HG02943 (cell line): Measurements from ENCODE around the gene FNDC11.

Source experiments
- ATAC-seq: cut with Tn5 transposase; IDR thresholded peaks from one replicate; pipeline ENCODE4 v1.9.1; 2021; ENCODE audit warnings: mild to moderate bottlenecking, low read depth, moderate library complexity; ENCODE audit not compliant: unreplicated experiment

FNDC11 gene

DNA sequence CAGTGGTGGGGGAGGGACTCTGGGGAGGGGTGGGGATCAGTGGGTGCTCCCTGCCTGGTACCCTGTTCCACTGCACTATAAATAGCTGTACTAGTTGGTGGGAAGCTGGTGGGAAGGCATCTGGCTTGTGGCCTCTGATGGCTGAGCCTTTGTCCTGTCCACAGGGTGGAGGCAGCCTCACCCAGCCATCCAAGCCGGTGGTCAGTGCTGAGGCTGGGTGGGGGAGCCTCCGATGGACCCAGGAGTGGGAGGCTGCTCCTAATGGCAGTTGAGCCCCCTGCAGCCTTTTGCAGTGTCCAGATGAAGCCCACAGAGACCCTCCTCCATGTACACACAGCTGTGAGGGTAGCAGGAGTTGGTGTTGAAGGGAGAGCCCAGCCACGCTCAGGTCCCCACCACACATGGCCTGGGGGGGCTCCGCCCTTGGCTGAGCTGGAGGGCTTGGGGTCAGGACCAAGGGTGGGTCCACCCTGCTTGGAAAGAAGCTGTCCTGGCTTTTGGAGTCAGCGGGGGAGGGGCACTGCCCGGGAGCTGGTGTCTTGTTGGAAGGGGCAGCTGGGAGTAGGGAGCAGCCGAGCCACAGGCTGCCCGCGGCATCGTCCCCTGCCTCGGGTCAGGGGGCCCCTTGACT, 30.9 kb upstream of the FNDC11 start:
- no peak for ATAC-seq

DNA sequence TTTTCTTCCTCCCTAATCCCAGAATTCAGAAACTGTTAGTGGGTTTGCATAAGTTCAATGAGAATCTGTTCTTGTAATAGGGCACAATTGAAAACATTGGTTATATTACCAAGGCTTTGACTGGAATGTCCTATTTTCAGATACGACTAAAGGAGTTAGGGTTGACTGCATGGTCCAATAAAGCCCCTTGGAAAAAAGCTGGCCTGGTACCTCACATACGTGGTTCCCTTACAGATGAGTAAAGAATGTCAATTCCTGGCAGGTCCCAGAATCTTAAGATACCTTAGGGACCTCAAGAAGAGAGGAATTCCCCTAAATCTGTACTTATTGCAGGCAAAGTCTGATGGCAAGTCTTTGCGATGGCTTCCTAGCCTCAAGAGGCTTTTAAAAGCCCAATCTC, 28.8 kb upstream of the FNDC11 start:
- no peak for ATAC-seq

DNA sequence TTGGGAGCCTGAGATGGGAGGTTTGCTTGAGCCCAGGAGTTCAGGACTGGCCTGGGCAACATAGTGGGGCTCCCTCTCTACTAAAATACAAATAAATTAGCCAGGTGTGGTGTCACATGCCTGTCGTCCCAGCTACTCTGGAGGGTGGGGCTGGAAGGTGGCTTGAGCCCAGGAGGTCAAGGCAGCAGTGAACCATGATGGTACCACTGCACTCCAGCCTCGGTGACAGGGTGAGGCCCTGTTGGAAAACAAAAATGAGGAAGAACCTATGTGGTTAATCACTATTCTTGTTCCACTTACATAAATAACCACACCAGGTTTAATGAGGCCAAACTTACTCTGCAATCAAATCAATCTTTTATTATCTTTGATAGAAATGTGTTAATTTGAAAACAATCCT, 28.0 kb upstream of the FNDC11 start:
- ATAC-seq: no peak

DNA sequence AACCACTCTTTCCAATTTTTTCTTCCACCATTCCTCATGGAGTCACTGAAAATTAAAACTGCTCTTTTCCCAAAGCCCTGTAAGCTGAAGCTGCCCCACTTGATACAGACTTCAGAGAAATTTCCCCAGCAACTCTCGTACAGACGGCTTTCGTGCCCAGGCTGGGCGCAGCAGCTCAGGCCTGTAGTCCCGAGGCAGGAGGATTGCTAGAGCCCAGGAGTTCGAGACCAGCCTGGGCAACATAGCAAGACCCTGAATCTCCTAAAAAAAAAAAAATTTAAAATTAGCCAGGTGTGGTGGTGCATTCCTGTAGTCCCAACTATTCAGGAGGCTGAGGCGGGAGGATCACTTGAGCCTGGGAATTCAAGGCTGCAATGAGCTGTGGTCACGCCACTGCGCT, 26.8 kb upstream of the FNDC11 start:
- no peak for ATAC-seq

DNA sequence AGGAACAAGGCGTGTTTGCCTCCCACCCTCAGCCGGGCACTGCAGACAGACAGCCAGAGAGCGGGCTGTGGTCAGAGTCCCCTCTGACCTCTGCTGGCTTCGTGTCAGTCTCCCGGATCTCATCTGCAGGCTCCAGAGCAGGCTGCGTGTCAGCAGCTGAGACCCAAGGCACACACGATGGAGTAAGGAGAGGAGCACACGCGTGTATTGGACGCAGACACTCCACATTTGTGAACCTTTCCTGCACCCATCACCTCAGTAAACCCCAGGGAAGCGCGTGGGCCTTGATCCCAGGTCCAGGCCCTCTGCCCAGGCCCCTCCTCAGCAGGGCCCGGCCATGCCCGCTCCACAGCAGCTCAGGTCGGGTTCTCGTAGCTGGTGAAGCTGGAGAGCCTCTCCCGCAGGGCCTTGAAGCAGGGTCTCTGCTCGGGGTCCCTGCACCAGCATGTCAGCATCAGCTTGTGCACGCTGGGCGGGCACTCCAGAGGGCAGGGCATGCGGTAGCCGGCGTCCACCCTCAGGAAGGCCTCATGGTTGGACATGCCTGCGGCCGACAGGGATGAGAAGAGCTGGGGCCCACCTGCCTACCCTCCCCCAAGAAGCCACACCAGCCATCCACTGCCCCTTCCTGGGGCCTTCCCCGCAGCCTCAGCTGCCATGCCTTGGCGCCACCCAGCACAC, 24.6 kb upstream of the FNDC11 start:
- no peak for ATAC-seq

DNA sequence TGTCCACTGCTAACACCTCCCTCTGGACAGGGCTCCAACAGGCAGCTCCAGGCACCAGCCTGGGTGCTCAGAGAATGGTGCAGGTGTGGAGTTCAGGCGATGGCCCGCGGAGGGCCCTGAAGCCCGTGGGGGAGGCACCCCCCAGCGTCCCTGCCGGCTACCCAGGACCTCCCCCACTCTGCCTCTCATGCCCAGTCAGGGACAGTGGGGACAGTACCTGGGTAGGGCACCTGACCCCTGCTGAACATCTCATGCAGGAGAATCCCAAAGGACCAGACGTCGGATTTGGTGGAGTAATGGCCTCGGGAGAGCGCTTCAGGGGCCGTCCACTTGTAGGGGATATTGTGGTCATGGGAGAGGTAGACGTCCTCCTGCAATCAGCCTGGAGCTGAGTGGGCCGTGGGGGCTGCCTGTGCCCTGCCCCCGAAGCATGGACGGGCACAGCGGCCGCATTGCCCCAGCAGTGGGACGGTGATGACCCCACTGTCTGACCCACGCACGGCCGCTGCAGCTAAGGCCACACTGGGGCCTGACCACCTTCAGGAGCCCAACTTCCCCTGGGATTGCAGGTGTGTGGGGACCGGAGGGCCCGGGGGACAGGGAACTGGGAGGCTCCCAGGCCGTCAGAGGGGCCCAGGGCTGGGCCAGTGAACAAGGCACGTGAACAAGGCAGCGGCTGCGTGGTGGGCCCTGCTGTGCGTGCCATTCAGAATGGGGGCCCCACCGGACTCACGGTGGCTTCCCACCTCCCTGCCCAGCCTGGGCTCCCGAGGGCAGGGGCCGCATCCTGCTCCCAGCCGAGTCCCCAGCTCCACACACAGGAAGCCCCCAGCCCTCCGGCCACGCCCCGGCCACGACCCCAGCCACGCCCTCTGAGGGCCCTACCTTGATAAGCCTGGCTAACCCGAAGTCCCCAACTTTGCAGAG, 23.8 kb upstream of the FNDC11 start:
- no peak for ATAC-seq

DNA sequence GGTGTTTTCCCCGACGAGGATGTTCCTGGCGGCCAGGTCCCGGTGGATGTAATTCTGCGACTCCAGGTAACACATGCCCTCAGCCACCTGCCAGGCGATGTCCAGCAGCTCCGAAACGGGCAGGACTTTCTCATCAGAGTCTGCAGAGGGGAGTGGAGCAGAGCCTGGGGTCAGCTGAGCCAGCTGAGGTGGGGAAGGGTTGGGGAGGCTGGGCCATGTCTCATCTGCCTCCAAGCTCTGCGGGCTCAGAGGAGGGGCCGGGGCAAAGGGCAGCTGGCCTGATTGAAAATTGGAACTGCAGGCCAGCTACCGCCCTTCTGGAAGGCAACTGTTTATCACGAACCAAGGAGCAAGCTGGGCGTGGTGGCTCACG, 23.2 kb upstream of the FNDC11 start:
- ATAC-seq: no peak

DNA sequence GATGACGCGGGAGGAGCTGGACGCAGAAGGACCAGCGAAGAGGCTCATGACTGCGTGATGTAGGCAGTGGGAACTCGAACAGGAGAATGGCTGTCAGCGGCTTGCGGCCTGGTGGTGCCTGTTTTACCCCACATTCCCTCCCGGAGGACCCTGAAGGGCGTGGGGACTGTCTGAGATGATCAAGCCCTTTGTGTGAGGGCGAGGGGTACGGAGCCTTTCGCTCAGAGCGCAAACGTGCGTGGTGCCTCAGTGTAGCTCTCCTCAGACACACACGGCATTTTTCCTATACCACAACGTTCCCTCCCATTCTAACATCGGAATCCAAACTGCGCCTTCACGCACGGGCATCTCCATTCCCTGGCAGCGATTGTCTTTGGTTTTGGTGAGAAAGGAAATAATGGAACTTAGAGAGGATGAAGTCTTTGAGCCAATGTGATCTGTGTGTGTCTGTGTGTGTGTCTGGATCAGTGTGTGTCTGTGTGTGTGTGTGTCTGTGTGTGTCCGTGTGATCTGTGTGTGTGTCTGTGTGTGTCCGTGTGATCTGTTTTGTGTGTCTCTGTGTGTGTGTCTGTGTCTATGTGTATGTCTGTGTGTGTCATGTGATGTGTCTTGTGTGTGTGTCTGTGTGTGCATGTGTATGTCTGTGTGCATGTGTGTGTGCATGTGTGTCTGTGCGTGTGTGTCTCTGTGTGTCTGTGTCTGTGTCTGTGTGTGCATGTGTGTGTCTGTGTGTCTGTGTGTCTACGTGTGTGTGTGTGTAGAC, 22.1 kb upstream of the FNDC11 start:
- no peak for ATAC-seq

DNA sequence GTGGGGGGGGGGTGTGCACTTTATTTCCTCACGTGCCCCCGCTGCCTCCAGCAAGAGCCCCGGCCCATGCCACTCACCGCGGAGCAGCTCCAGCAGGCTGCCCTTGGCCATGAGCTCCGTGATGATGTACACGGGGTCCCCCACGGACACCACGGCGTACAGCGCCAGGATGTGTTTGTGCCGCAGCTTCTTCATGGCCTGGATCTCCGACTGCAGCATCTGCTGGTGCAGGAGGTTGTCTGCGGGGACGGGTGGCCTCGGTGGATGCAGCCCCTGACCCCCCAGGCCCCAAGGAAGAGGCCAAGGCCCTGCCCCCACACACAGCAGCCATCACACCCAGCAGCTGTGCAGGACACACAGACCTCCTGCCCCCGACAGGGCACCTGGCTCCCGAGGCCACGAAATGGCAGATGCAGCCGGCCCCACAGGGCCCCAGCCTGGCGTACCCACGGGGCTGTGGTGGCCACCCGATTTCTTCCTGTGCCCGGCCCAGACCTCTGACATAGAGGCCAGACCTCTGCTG, 21.4 kb upstream of the FNDC11 start:
- ATAC-seq: no peak

DNA sequence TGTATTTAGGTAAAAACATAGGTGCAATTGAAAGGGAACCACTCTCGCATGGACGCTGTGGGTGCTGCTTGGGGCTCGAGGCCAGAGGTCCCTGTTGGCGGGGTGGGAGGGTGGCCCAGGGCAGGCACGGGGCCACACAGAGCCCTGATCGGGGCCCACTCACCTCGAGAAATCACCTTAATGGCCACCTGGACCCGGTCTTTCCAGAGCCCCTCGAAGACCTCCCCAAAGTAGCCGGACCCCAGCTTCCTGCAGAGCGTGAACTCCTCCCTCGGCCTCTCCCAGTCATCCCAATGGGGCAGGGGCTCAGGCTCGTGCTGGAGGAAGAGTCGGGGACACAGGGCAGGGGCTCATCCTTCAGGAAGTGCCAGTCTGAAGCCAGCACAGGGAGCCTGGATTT, 20.6 kb upstream of the FNDC11 start:
- ATAC-seq: no peak

DNA sequence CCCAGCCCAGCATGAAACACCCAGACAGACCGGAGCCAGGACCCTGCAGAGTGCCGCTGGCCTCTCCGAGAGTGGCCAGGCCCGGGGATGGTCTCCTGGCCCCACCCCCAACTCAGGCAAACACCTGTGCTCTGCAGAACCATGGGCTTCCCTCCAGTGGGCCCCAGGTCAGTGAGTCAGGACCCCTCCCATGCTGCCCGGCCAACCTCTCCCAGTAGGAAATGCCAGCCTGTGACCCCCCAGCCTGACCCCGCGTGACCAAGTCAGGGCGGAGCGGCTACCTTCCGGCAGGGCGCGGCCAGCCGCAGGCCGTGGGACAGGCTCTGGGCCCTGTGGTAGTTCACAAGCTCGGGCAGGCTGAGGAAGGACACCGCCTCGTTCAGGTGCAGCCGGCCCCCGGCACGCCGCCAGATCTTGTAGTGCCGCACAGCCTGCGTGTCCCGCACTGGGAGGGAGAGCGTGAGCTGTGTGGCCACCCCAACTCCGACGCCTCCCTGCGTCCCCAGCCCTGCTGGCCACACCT, 20.0 kb upstream of the FNDC11 start:
- ATAC-seq: no peak

DNA sequence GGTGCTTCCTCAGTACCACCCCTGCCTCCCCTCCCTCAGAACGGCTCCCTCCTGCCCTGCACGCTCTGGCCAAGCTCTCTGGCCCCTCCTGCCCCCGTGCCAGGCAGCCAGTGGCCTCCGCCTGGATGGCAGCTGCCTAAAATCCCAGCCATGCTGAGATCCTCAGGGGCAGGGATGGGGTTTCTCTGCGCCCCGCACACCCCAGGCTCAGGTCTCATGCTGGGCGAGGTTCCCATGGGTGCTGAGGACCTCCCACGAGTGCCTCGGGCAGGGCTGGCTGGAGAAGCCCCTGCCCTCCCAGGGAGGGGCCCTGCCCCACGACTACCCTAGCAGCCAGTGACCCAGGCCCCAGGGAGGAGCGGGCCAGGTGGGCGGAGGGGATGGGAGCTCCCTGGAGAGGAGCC, 19.5 kb upstream of the FNDC11 start:
- ATAC-seq: no peak

DNA sequence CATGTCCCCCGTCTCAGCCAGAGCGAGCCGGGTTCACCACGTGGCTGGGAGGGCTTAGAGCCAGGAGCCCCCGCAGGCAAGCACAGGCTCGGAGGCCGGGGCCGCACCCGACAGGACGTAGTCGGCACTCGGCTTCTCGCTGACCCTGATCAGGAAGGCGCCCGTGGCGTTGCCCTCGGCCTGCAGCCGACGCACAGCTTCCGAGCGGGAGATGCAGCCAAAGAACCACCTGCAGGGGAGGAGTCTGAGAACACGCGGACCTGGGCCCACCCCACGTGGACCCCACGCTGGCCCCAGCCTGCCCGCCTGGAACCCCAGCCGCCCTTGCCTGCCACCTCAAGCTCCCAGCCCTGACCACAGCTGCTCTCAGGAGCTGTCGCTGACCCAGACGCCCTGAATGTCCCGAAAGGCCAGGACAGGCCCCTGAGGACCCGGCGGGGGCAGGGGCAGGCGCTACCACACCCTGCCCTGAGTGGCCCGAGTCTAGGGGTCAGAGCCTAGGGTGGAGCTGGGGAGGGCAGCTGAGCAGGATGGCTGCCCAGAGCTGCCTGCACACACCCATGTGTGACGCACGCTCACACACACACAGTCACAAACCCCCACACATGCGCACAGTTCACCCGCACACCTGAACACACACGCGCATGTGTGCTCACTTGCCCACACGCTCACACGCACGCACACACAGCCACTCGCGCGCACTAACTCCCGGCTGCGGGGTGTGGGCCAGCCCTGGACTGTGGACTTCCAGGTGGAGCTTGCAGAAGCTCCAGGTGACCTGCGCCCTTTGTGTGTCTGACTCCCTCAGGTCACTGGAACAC, 18.9 kb upstream of the FNDC11 start:
- no peak for ATAC-seq

DNA sequence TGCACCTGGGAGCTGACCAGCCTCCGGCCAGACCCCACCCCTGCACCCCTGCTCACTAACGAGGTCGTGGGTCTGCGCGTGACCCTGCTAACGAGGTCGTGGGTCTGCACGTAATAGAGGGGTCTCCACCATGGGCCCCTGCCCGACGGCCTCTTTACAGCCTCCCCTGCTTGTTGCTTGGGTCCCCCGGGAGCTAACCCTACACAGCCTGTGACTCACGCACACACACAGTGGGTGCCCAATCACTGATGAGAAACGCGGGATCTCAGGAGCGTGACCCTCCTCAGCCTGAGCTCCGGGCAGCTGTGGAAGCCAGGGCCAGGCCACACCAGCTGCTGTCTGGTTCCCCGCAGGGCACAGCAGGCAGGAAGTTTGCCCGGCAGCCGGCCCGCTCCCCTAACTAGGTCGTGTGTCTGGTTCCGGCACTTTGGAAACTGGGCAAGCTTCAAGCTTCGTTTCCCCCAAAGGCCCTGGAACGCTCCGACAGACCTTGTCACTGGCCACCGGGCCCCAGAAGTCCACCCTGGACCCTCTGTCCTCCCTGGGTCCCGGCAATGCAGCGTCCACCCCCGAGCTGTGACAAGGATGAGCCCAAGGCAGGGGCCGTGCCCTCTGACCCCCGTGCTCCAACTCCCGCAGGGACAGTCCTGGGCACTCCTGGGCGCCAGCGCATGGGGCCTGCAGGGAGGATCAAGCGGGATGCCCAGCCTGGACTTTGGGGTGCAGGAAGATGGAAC, 17.6 kb upstream of the FNDC11 start:
- no peak for ATAC-seq

DNA sequence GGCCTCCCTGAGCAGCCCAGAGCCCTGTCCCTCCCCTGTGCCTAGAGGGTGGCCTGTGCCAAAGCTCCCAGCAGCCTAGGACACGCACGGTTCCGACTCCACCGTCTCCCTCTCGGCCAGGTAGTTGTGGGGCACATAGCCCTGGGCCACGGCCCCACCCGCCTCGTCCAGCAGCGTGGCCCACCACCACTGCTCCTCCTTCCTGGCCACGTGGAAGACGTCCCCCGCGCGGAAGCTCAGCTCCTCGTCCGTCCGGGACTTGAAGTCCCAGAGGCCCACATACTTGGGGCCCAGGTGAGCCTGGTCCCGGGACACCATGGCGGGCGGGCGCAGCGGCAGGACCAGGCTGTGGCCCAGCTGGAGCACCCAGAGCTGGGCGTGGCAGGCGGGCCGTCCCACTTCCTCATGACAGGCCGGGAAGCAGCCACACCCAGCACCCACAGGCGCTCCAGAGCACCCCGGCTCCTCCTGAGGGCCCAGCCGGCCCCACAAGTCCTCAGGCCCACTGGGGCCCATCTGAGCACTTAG, 16.9 kb upstream of the FNDC11 start, which contains the start of gene PTK6:
TSS of gene PTK6 (minus strand) at position 380 of the 528 bp plus-strand sequence. CDS start at position 318, 62 bp downstream.
- no peak for ATAC-seq

DNA sequence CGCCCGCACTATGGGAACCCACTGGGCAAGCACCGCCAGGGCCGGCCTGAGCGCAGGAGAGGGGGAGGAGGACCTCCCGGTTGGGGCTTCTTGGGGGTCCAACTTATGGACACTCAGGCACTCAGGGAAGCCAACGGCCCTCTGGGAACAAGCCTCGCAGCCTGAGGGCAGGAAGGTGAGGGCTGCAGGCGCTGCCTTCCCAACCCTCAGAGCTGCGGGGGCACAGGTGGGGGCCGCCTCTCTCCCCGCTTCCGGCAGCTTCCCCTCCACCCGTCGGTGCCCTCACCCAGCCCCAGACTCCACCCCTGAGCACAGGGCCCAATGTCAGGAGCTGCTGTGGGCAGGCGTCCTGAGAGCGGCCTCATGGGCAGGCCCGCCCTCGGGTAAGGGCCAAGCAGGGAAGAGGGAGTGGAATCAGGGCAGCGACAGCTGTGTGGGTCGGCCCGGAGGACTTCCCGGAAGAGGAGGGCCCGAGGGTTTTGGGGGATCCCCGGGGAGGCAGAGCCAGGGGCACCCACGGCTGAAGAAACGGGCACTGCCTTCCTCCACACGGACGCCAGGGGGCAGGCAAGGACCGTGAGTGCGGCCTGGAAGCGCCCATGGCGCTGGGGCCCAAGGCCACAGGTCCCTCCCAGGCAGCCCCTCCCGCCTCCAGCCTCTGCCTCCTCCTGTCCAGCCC, 16.3 kb upstream of the FNDC11 start:
- ATAC-seq: peak; percentile 91

DNA sequence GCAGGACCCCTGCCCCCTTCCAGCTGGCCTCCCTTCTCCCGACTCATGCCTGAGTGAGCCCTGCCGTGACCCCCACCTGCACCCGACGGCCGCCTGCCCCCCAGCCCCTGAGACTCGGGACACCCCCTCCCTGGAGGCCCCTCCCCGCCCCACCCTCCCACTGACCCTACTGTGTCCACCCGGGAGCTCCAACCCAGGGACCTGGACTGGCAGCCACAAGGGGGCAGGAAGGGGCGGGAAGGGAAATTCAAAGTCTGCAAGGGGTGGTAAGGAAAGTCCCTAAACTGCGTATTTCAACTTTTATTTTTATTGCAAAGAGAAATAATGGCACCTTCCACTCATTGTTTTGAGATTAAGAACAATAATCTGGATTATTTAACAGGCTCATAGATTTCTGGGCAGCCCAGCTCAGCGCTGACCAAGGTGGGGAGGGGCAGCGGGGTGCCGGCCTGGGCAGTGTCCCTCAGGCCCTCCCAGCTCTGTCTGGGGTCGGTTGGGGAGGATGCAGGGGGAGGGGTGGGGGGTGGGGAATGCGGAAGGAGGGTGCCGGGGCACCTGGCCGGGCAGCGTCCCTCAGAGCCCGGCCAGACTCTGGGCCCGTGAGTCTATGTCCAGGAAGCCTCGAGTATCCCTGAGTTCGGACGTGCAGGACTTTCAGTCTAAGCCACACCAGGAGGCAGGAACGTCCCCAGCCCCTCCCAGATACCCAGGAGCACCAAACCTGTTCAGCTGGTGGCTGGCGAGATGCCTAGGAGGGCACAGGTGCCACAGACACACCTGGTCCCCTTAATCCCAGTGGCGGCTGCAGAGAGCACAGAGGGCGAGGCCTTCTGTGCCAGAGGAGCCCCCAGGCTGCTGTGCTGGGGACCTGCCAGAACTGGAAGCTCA, 15.5 kb upstream of the FNDC11 start:
- ATAC-seq: no peak
